Vagina (tissue), 2 donors: ENCODE data around the gene CASKIN2.

Experiments used
- CTCF ChIP-seq, 3 experiments: fragments of 450-650 bp in 2 of 3; fragments of 200-600 bp in 1 of 3; sonication (generic) in 1 of 3; IDR thresholded peaks; one replicate each; pipeline ENCODE4 v1.5.1; 2017 to 2019; ENCODE audit warnings: antibody characterized with exemption in 3 of 3, mild to moderate bottlenecking in 2 of 3, moderate library complexity in 2 of 3
- POLR2A ChIP-seq, 2 donors: fragments of 450-650 bp; IDR thresholded peaks; one replicate each; pipeline ENCODE4 v1.6.1; 2017; ENCODE audit warnings: antibody characterized with exemption in 2 of 2, mild to moderate bottlenecking in 2 of 2, moderate library complexity in 2 of 2
- POLR2AphosphoS5 ChIP-seq, 2 donors: sonication (generic); formaldehyde crosslinking; IDR thresholded peaks; one replicate each; pipeline ENCODE4 v1.9.0; 2017; ENCODE audit warnings: antibody characterized with exemption in 2 of 2, mild to moderate bottlenecking in 2 of 2, low read depth in 1 of 2; ENCODE audit not compliant: insufficient read depth in 1 of 2

GRCh38 chr17:75523647-75524046, 8.3 kb upstream of the CASKIN2 start:
- no peak for TF ChIP-seq POLR2AphosphoS5 (IDR thresholded peaks at IDR 0.05; ENCODE audit: insufficient read depth in 1 of 2, low read depth in 1 of 2)
- no peak for TF ChIP-seq CTCF (IDR thresholded peaks at IDR 0.05)
- TF ChIP-seq POLR2A (IDR thresholded peaks at IDR 0.05) = no peak
